Thoracic aorta (tissue), 2 donors: ENCODE data around the gene CACNA1I. TPM values are rescaled to one million over a fixed set of nuclear protein-coding genes. Genes with fewer than 3 reads are reported as not detected.

Source experiments
- ATAC-seq: fragments of 150-250 bp; one replicate; pipeline ENCODE4 v1.8.0; 2017; ENCODE audit warnings: low read depth; ENCODE audit not compliant: insufficient number of reproducible peaks, low FRiP score
- DNase-seq: peaks from one replicate; pipeline ENCODE4 v3.0.0-alpha.2; 2020; ENCODE audit warnings: low spot score
- H3K27ac ChIP-seq, 2 donors: fragments of 200-600 bp; sonication (generic); 1 replicate in 1 of 2; 2 replicates in 1 of 2; pipeline ENCODE4 v1.5.1; 2016; ENCODE audit warnings: mild to moderate bottlenecking in 2 of 2, moderate library complexity in 2 of 2
- H3K27me3 ChIP-seq: fragments of 200-600 bp; sonication (generic); replicated peaks from 2 replicates; pipeline ENCODE4 v1.6.0; 2016; ENCODE audit warnings: mild to moderate bottlenecking; ENCODE audit not compliant: insufficient read depth
- H3K36me3 ChIP-seq: fragments of 200-600 bp; sonication (generic); one replicate; pipeline ENCODE4 v1.5.1; 2016
- H3K4me1 ChIP-seq, 2 donors: fragments of 200-600 bp; sonication (generic); 1 replicate in 1 of 2; 2 replicates in 1 of 2; pipeline versions ENCODE4 v1.5.1 to v1.6.0; 2016; ENCODE audit warnings: low read depth in 2 of 2, mild to moderate bottlenecking in 1 of 2; ENCODE audit not compliant: control insufficient read depth in 1 of 2
- H3K4me3 ChIP-seq: fragments of 200-600 bp; sonication (generic); 2 replicates; pipeline ENCODE4 v1.5.1; 2016; ENCODE audit warnings: mild to moderate bottlenecking
- H3K9me3 ChIP-seq: fragments of 200-600 bp; sonication (generic); 2 replicates; pipeline ENCODE4 v1.5.1; 2016
- CTCF ChIP-seq: fragments of 200-600 bp; sonication (generic); IDR thresholded peaks from one replicate; pipeline ENCODE4 v1.5.1; 2019; ENCODE audit warnings: antibody characterized with exemption
- total RNA-seq, 2 donors: library from RNA; depleted of rRNA; stranded (reverse); fragments of >200 nt; gene quantifications; one replicate each; pipeline versions ENCODE4 v1.1.0 to v1.2.3, GENCODE V29; 2016

CACNA1I gene
- total RNA-seq, 2 donors from 2014 or later: 0.14 to 0.21 TPM

- no peak overlapping the region for H3K4me3 ChIP-seq
- peaks cover 0 to 13% of the 10 kb centered on the region in 2 donors for H3K4me1 ChIP-seq
- H3K36me3 ChIP-seq: no peaks in the 10 kb centered on the region
- no peak for DNase-seq
- H3K27ac ChIP-seq: no peak overlapping the region
- ATAC-seq: no peak
- no peak for TF ChIP-seq CTCF
- H3K9me3 ChIP-seq: no peaks in the 10 kb centered on the region
- no peaks in the 10 kb centered on the region for H3K27me3 ChIP-seq
Measured at GRCh38 chr22:39664485-39665200, 94.1 kb downstream of the CACNA1I start.

- H3K9me3 ChIP-seq: no peaks in the 10 kb centered on the region
- no peak overlapping the region for H3K27ac ChIP-seq
- DNase-seq (no peak), ATAC-seq (no peak)
- no peak for TF ChIP-seq CTCF
- no peaks in the 10 kb centered on the region for H3K36me3 ChIP-seq
- peaks cover 0 to 13% of the 10 kb centered on the region in 2 donors for H3K4me1 ChIP-seq
- no peak overlapping the region for H3K4me3 ChIP-seq
- no peaks in the 10 kb centered on the region for H3K27me3 ChIP-seq
Measured at GRCh38 chr22:39665229-39665628, 94.7 kb downstream of the CACNA1I start.

- peaks cover 0 to 13% of the 10 kb centered on the region in 2 donors for H3K4me1 ChIP-seq
- ATAC-seq (no peak), DNase-seq (no peak)
- no peak overlapping the region for H3K4me3 ChIP-seq
- H3K9me3 ChIP-seq: no peaks in the 10 kb centered on the region
- H3K36me3 ChIP-seq: no peaks in the 10 kb centered on the region
- TF ChIP-seq CTCF: no peak
- no peak overlapping the region for H3K27ac ChIP-seq
- no peaks in the 10 kb centered on the region for H3K27me3 ChIP-seq
Measured at GRCh38 chr22:39665661-39666431, 95.3 kb downstream of the CACNA1I start.

- DNase-seq (no peak), ATAC-seq (no peak)
- H3K4me3 ChIP-seq: no peak overlapping the region
- no peaks in the 10 kb centered on the region for H3K36me3 ChIP-seq
- no peaks in the 10 kb centered on the region for H3K27me3 ChIP-seq
- H3K27ac ChIP-seq: no peak overlapping the region
- TF ChIP-seq CTCF: no peak
- peaks cover 3% of the 10 kb centered on the region for H3K9me3 ChIP-seq
- peaks cover 0 to 13% of the 10 kb centered on the region in 2 donors for H3K4me1 ChIP-seq
Measured at GRCh38 chr22:39666495-39666894, 95.9 kb downstream of the CACNA1I start.

GRCh38 chr22:39666926-39667325 is 96.4 kb downstream of the CACNA1I start:
- Histone ChIP-seq H3K9me3 (peaks cover 8% of the 10 kb centered on the region), H3K4me1 (peaks cover 0 to 12% of the 10 kb centered on the region in 2 donors), H3K27me3 (no peaks in the 10 kb centered on the region), H3K4me3 (no peak overlapping the region), H3K36me3 (no peaks in the 10 kb centered on the region), H3K27ac (no peak overlapping the region)
- ATAC-seq (no peak), DNase-seq (no peak)
- TF ChIP-seq CTCF: no peak
